Vagina (tissue), 2 donors: ENCODE data around the gene NACC2.

Experiments
- CTCF ChIP-seq, 3 experiments: fragments of 450-650 bp in 2 of 3; fragments of 200-600 bp in 1 of 3; sonication (generic) in 1 of 3; IDR thresholded peaks; one replicate each; pipeline ENCODE4 v1.5.1; 2017 to 2019; ENCODE audit warnings: antibody characterized with exemption in 3 of 3, mild to moderate bottlenecking in 2 of 3, moderate library complexity in 2 of 3
- POLR2A ChIP-seq, 2 donors: fragments of 450-650 bp; IDR thresholded peaks; one replicate each; pipeline ENCODE4 v1.6.1; 2017; ENCODE audit warnings: antibody characterized with exemption in 2 of 2, mild to moderate bottlenecking in 2 of 2, moderate library complexity in 2 of 2
- POLR2AphosphoS5 ChIP-seq, 2 donors: sonication (generic); formaldehyde crosslinking; IDR thresholded peaks; one replicate each; pipeline ENCODE4 v1.9.0; 2017; ENCODE audit warnings: antibody characterized with exemption in 2 of 2, mild to moderate bottlenecking in 2 of 2, low read depth in 1 of 2; ENCODE audit not compliant: insufficient read depth in 1 of 2

- TF ChIP-seq POLR2A (IDR thresholded peaks at IDR 0.05) (no peak), CTCF (IDR thresholded peaks at IDR 0.05) (no peak), POLR2AphosphoS5 (IDR thresholded peaks at IDR 0.05; ENCODE audit: insufficient read depth in 1 of 2, low read depth in 1 of 2) (no peak)
Observed at GRCh38 chr9:136115206-136115605, 20.1 kb upstream of the NACC2 start.
